ENCODE measurements around the gene STOML3.
A peak's percentile ranks its signal among the peaks of the same experiment; 100 is the strongest.

The STOML3 gene

GRCh38 chr13:38990693-38991092, at the start of gene STOML3:
STOML3 (minus strand) TSS chr13:38990831; CDS start chr13:38990721, 110 bp downstream.
- in situ Hi-C loops (cut with MboI; ENCODE audit: low sequenced_read_pairs, unreplicated experiment): no loop called here
- TF ChIP-seq CTCF (IDR thresholded peaks at IDR 0.05; ENCODE audit: borderline replicate concordance, control extremely low read depth, extremely low read depth, insufficient read depth, missing control alignments): no peak
- no peak for DNase-seq (ENCODE audit: low spot score)

- TF ChIP-seq CTCF (IDR thresholded peaks at IDR 0.05; ENCODE audit: borderline replicate concordance, control extremely low read depth, extremely low read depth, insufficient read depth, missing control alignments): no peak
- in situ Hi-C loops (cut with MboI; ENCODE audit: low sequenced_read_pairs, unreplicated experiment): no loop called here
Measured at GRCh38 chr13:39040206-39040605, 49.6 kb upstream of the STOML3 start.

GRCh38 chr13:39039041-39039440, 48.4 kb upstream of the STOML3 start:
- TF ChIP-seq CTCF (IDR thresholded peaks at IDR 0.05; ENCODE audit: borderline replicate concordance, control extremely low read depth, extremely low read depth, insufficient read depth, missing control alignments): no peak
- DNase-seq (ENCODE audit: low spot score): no peak
- in situ Hi-C loops (cut with MboI; ENCODE audit: low sequenced_read_pairs, unreplicated experiment): no loop called here

More at GRCh38 chr13:39040206-39040605, 49.6 kb upstream of the STOML3 start:
- DNase-seq (ENCODE audit: low spot score): no peak

DNA sequence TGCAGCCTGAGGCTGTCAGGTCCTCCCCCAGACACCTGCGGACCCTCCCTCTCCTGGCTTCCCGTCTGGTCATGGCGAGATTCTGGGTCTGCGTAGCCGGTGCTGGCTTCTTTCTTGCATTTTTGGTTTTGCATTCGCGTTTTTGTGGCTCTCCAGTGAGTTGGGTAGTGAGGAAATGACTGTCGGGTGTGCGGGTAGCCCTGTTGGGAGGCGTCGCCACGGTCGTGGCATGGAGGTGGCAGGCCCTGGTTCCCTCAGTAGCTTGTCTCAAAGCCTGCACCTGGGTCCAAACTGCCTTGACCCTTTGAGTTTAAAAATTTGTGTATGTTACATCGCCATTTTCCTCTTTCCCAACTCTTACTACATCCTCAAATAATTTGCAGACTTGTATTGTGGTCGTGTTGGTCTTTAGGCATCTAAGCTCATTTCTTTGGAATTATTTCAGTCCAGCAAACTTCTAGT, 48.0 kb upstream of the STOML3 start:
- TF ChIP-seq CTCF (IDR thresholded peaks at IDR 0.05; ENCODE audit: borderline replicate concordance, control extremely low read depth, extremely low read depth, insufficient read depth, missing control alignments): no peak
- peak; percentile 33 for DNase-seq (ENCODE audit: low spot score)
- in situ Hi-C loops (cut with MboI; ENCODE audit: low sequenced_read_pairs, unreplicated experiment): no loop called here

GRCh38 chr13:39037880-39038568, 47.4 kb upstream of the STOML3 start, which contains the start of the genes NHLRC3 and PROSER1:
NHLRC3 (plus strand) TSS chr13:39038456; CDS start chr13:39038640, 184 bp downstream.
PROSER1 (minus strand) TSS chr13:39038089; CDS start chr13:39037242, 847 bp downstream.
- no peak for TF ChIP-seq CTCF (IDR thresholded peaks at IDR 0.05; ENCODE audit: borderline replicate concordance, control extremely low read depth, extremely low read depth, insufficient read depth, missing control alignments)
- in situ Hi-C loops (cut with MboI; ENCODE audit: low sequenced_read_pairs, unreplicated experiment): no loop called here
- DNase-seq (ENCODE audit: low spot score): peak; percentile 89

DNA sequence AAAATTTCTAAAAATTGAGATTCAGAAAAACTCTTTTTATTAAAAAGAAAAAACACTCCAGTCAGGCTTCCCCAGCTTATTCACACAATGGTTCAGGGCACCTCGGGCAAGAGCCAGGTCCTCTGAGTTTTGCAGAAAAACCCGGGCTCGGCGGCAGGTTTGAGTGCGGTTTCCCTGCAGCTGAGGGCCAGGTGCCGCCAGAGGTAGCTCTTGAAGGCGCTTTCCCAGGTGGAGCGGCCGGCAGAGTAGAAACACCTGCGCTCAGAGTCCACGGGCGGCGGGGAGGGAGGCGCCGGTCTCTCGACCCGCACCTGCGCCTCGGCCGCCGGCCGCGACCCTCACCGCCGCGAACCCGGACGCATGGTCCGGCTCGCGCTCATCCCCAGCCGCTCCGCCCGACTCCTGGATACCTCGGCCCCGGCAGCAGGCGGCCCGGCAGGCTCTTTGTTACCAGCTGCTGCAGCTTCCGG, 46.8 kb upstream of the STOML3 start:
- in situ Hi-C loops (cut with MboI; ENCODE audit: low sequenced_read_pairs, unreplicated experiment): no loop called here
- no peak for TF ChIP-seq CTCF (IDR thresholded peaks at IDR 0.05; ENCODE audit: borderline replicate concordance, control extremely low read depth, extremely low read depth, insufficient read depth, missing control alignments)
- no peak for DNase-seq (ENCODE audit: low spot score)

Measured in GM13976 (cell line).